Rectal smooth muscle tissue (tissue), 1 donor: Measurements from ENCODE around the gene TLE2.
"Not testable (repeated sequence)": the region's sequence is repeated elsewhere in the genome, so short reads cannot be mapped to it uniquely, and the experiment has no call there.

ENCODE experiments used
- H3K27ac ChIP-seq: one replicate; pipeline ENCODE4 v1.7.0; 2013; ENCODE audit warnings: low read depth, low read length, inconsistent platforms
- H3K27me3 ChIP-seq: one replicate; pipeline ENCODE4 v1.7.0; 2013; ENCODE audit warnings: low read length; ENCODE audit not compliant: control insufficient read depth, insufficient read depth
- H3K36me3 ChIP-seq: one replicate; pipeline ENCODE4 v1.7.0; 2013; ENCODE audit warnings: low read length; ENCODE audit not compliant: control insufficient read depth, insufficient read depth
- H3K4me1 ChIP-seq: one replicate; pipeline ENCODE4 v1.7.0; 2013; ENCODE audit warnings: low read length; ENCODE audit not compliant: control insufficient read depth, insufficient read depth
- H3K4me3 ChIP-seq: one replicate; pipeline ENCODE4 v1.7.0; 2013; ENCODE audit warnings: low read length
- H3K9ac ChIP-seq: one replicate; pipeline ENCODE4 v1.7.0; 2013; ENCODE audit warnings: low read length

The TLE2 gene

DNA sequence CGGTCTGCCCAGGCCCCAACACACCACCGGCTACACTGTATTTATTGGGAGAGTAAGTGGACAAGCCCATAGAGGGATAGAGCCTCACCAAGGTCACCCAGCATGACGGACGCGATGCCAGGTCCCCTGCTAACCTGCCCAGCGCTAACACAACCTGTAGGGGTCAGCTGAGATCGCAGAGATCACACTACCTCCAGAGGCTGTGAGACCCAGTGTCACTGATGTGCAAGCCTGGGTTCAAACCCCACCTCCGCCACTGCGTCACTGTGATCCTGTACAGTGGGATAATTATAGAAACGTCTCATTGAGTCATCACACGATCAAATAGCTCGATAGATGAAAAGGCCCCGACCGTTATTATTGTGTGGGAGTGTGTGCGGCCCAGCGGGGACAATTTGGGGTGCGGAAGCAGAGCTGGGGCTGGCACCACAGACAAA is 10.6 kb upstream of the TLE2 start:
- H3K4me3 ChIP-seq = no peak overlapping the region
- H3K27ac ChIP-seq = no peak overlapping the region
- H3K27me3 ChIP-seq = no peaks in the 10 kb centered on the region
- H3K36me3 ChIP-seq = no peaks in the 10 kb centered on the region
- H3K4me1 ChIP-seq = peaks cover 5% of the 10 kb centered on the region
- H3K9ac ChIP-seq = no peak overlapping the region

DNA sequence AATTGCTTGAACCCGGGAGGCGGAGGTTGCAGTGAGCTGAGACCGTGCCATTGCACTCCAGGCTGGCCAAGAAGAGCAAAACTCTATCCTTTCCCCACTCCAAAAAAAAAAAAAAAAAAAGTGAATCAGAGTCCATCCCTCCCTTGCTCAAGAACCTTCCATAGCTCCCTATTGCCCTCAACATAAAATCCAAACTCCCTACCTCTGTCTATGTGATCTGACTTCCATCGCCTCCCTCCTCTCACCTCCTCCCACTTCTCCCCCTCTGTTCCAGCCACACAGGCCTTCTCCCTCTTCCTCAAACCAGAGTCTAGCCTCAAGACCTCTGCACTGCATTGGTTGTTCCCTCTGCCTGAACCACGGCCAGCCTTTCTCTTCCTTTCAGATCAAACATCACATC is 10.0 kb upstream of the TLE2 start:
- Histone ChIP-seq H3K4me1 (peaks cover 5% of the 10 kb centered on the region), H3K9ac (no peak overlapping the region), H3K36me3 (no peaks in the 10 kb centered on the region), H3K4me3 (no peak overlapping the region), H3K27me3 (no peaks in the 10 kb centered on the region), H3K27ac (no peak overlapping the region)

DNA sequence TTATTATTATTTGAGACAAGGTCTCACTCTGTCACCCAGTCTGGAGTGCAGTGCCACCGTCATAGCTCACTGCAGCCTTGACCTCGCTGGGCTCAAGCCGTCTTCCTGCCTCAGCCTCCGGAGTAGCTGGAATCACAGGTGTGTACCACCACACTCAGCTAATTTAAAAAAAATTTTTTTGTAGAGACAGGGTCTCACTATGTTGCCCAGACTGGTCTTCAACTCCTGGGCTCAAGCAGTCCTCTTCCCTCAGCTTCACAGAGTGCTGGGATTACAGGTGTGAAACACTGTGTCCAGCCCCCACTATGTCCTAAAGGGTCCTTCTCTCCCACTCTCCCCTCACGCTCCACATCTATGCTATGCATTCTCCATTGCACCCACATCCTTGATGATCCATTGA is 9.1 kb upstream of the TLE2 start:
- Histone ChIP-seq H3K27ac (no peak overlapping the region), H3K9ac (no peak overlapping the region), H3K27me3 (no peaks in the 10 kb centered on the region), H3K36me3 (no peaks in the 10 kb centered on the region), H3K4me1 (peaks cover 5% of the 10 kb centered on the region), H3K4me3 (no peak overlapping the region)

DNA sequence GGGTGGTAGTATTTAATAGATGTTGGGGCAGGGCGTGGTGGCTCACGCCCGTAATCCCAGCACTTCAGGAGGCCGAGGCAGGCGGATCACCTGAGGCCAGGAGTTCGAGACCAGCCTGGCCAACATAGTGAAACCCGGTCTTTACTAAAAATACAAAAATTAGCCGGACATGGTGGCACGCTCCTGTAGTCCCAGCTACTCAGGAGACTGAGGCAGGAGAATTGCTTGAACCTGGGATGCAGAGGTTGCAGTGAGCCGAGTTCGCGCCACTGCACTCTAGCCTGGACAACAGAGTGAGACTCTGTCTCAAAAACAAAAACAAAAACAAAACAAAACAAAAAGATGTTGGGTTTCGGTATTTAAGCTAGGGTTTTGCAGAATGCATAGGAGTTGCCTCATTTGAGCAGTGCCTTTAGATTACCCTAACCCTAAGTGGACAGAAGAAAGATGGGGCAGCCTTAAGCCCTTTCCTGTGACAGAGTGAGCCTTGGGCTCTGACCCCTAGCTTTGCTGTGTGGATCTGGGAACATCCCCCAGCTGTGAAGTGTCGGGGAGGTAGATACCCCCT is 8.0 kb upstream of the TLE2 start:
- H3K9ac ChIP-seq, H3K36me3 ChIP-seq, H3K4me3 ChIP-seq, H3K27me3 ChIP-seq, H3K4me1 ChIP-seq: not testable (repeated sequence)
- H3K27ac ChIP-seq = peak overlapping the region; percentile 89

DNA sequence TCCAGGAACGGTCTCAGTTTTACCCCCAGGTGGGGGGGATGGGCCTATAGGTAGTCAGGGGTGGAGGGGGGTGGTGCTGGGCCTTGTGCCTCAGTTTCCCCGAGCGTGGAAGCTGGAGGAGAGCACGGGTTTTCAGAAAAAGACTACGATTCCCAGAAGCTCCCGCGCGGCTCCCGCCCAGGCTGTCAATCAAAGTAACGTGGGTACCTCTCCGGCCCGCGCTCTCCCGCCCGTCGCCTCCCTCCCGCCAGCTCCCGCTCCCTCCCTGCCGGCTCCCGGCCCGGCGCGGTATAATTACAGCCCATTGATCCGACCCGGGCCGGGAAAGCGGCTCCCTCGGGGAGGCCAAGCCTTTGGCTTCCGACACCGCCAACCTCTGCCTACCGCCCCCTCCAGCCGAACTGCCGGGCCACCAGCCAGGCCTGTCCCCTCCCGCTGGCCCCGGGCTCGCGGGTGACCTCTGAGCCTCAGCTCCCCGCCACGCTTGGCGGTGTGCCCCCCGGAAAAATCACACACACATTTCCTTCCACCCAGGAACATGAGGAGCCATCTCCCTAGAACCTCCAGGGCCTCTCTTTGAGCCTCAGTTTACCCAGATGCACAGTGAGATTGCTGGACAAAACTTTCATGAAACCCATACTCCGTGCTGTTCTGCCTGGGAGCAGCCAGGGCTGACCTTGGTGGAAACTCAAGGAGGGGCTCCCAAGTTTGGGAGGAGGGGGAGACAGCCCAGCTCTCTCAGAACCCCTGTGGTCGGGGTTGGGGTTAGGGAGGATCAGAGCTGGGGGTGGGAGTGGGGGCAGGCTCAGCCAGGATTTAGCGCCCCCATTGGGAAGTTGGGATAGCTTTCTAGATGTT is 7.3 kb upstream of the TLE2 start:
- peak overlapping the region; percentile 85 for H3K4me3 ChIP-seq
- H3K4me1 ChIP-seq = peaks cover 5% of the 10 kb centered on the region
- H3K27ac ChIP-seq = peak overlapping the region; percentile 89
- no peaks in the 10 kb centered on the region for H3K27me3 ChIP-seq
- H3K36me3 ChIP-seq = no peaks in the 10 kb centered on the region
- peak overlapping the region; percentile 38 for H3K9ac ChIP-seq

DNA sequence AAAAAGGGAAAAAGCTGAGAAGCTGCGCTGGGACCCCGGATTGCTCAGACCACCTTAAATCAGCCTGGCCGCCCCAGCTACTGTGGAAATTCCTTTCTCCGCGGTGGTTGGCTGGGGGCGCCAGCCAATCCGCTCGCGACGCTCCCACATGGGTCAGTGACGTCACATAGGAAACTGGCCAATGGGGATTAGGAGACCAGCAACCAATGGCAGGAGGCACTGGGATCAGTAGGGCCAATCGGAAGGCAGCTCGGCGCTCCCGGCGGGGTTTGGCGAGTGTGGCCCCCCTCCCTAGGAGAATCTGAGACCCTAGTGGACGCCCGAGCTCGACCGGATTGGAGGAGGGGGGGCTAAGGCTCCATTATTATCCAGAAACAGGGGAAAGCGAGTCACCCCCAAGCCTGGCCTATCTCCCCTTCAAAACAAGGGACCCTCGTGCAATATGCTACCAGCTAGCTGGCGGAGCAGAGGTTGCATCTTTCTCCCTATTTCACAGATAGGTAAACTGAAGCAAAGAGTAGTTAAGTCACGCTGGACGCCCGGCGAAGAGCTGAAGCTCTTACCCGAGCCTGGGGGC is 6.5 kb upstream of the TLE2 start:
- Histone ChIP-seq H3K27ac (peak overlapping the region; percentile 89), H3K9ac (peak overlapping the region; percentile 38), H3K4me3 (peak overlapping the region; percentile 85), H3K4me1 (peaks cover 5% of the 10 kb centered on the region), H3K27me3 (no peaks in the 10 kb centered on the region), H3K36me3 (no peaks in the 10 kb centered on the region)

DNA sequence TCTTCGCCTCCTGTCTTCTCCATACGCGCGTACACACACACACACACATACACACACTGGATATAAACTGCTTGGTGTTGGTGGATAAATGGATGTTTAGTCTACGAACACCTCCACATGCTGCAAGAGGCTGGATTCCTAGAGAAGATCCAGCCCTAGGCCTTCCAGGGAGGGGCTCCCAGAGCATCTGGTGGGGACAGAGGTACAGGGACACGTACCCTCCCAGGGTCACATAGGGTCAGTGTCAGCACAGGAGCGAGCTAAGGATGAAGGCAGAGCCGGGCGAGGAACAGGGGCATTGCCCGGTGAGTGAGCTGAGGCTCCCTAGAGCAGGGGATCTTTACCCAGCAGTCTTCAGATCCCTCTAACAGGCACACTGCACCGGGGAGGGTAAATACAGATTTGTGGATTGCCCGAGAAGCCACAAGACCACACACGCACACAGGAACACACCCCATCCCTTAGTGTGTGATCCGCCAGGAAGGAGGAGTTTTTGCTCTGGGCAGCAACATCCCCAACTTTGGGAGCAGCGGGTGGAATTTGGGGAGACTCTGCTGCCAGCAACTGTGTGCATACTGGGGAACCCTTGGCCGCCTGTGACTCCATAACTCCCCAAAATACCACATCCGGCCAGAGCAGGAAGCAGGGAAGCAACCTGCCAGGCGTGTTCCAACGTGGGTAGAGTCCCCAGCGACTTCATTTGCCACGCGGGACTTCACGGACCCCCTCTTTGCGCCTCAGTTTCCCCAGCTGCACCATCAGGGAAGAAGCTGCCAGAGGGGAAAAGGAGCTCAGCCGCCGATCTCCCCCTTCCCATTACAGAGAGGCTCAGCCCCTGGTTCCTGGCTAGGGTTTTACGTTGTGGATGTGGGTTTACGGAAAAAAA is 5.8 kb upstream of the TLE2 start:
- Histone ChIP-seq H3K27me3 (no peaks in the 10 kb centered on the region), H3K27ac (peak overlapping the region; percentile 60), H3K4me1 (peaks cover 5% of the 10 kb centered on the region), H3K36me3 (no peaks in the 10 kb centered on the region), H3K4me3 (peak overlapping the region; percentile 78), H3K9ac (peak overlapping the region; percentile 29)

DNA sequence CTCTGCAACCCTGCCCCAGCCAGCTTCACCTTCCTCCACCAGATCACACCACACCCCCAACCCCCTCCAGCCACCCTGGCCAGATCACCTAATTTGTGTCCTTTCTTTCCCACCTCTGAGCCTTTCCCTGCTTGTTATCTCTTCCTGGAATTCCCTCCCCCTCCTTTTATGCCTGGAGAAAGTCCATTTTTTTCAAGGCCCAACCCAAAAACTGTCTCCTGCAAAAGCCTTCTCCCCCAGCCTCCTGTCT is 5.3 kb upstream of the TLE2 start:
- Histone ChIP-seq H3K27ac (no peak overlapping the region), H3K4me1 (peaks cover 5% of the 10 kb centered on the region), H3K27me3 (no peaks in the 10 kb centered on the region), H3K4me3 (no peak overlapping the region), H3K9ac (no peak overlapping the region), H3K36me3 (no peaks in the 10 kb centered on the region)

DNA sequence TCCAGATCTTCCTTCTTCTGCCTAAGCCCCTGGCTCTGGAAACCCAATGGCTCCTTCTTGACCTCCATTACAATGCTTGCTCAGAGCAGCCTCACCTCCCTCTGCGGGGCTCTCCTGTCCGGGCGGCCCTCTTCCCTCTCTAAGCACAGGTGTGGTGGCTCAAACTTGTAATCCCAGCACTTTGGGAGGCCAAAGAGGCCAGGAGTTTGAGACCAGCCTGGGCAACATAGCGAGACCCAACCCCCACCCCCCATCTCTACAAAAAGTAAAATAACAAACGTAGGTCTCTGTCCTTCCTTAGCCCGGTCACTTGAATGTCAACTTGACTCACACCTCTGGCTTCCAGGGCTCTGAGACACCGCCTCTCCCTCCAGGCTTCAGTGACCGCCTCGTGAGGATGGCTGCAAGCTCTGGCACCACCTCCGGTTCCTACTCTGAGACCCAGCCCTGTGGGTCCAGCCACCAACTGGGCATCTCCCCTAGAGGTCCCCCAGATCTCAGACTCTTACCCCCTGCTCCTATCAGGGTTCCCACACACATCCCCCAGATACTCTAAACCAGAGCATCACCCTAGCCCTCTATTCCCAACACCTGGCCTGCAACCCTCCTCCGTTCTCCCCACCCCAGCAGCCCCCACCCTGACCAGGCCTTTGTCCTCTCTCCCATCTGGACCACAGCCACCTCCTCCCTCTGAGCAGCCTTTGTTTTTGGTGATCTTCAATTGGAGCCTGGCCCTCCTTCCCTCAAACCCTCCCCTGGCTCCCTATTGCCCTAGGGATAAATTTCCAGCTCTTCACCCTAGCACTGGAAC is 4.7 kb upstream of the TLE2 start:
- Histone ChIP-seq H3K27me3 (no peaks in the 10 kb centered on the region), H3K4me3 (no peak overlapping the region), H3K9ac (no peak overlapping the region), H3K27ac (no peak overlapping the region), H3K4me1 (peaks cover 5% of the 10 kb centered on the region), H3K36me3 (no peaks in the 10 kb centered on the region)

DNA sequence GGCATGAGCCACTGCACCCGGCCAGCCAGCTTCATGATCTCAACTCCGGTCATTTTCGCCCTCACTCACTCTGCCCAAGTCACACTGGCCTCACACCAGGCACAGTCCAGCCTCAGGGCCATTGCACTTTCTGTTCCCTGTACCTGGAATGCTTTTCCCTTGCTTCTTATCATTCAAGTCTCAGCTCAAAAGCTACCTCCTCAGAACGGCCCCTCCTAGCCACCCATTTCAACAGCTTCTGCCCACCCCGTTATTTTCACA is 2.5 kb upstream of the TLE2 start:
- no peaks in the 10 kb centered on the region for H3K36me3 ChIP-seq
- no peak overlapping the region for H3K9ac ChIP-seq
- H3K4me3 ChIP-seq = no peak overlapping the region
- peaks cover 5% of the 10 kb centered on the region for H3K4me1 ChIP-seq
- H3K27me3 ChIP-seq = no peaks in the 10 kb centered on the region
- H3K27ac ChIP-seq = no peak overlapping the region

DNA sequence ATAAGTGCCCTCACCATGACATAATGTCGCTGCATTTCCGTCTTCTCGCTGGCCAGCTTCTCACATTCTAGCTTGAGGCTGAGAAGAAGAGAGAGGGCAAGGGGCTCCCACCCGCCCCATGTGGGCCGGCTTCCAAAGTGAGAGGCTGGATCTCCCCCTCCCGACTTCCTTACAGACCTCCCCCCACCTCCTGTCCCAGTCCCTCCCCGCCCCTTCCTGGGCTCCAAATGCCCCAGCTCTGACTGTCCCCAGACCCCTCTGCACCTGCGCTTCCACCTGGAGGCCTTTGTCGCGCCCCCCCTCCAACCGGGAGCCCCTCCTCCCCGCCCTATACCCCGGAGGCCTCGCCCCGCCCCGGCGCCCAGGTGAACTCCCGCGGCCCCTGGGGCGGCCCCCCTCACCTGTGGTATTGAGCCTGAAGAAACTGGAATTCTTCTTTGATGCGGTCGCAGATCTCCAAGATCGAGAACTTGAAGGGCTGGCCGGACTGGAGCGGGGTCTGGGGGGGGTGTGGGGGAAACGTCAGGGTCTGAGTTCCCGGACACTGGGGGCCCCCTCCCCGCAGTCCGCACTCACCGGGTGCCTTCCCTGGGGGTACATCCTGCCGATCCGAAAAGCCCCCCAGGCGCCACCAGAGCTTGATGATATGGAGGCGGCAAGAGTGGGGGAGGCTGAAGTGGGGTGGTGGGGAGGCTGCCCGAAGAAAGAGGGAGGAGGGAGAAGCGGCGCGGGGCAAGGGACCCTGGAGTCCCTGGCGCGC is 595 bp downstream of the TLE2 start:
- Histone ChIP-seq H3K36me3 (no peaks in the 10 kb centered on the region), H3K27me3 (no peaks in the 10 kb centered on the region), H3K9ac (no peak overlapping the region), H3K4me3 (peak overlapping the region; percentile 54), H3K4me1 (no peaks in the 10 kb centered on the region), H3K27ac (peak overlapping the region; percentile 40)
